ENCODE data around the gene ACOX2. TPM values are rescaled to one million over a fixed set of nuclear protein-coding genes. Genes with fewer than 3 reads are reported as not detected.

Gene ACOX2
- total and polyA plus RNA-seq, 12 donors, result 7.6 to 64.9 (median 34.9) TPM

- TF ChIP-seq, protein P1, sequence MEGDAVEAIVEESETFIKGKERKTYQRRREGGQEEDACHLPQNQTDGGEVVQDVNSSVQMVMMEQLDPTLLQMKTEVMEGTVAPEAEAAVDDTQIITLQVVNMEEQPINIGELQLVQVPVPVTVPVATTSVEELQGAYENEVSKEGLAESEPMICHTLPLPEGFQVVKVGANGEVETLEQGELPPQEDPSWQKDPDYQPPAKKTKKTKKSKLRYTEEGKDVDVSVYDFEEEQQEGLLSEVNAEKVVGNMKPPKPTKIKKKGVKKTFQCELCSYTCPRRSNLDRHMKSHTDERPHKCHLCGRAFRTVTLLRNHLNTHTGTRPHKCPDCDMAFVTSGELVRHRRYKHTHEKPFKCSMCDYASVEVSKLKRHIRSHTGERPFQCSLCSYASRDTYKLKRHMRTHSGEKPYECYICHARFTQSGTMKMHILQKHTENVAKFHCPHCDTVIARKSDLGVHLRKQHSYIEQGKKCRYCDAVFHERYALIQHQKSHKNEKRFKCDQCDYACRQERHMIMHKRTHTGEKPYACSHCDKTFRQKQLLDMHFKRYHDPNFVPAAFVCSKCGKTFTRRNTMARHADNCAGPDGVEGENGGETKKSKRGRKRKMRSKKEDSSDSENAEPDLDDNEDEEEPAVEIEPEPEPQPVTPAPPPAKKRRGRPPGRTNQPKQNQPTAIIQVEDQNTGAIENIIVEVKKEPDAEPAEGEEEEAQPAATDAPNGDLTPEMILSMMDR (IDR thresholded peaks at IDR 0.05), result peak in 6 of 9 donors; percentile 30 to 58 (median 41)
- H3K9me3 ChIP-seq, result no peaks in the 10 kb centered on the region
- H3K36me3 ChIP-seq, result no peaks in the 10 kb centered on the region
- peak within 1 kb of the TSS; percentile 77 to 96 (median 92) for H3K27ac ChIP-seq
- ATAC-seq (peak; percentile 60 to 87 (median 80)), DNase-seq (peak; percentile 36 to 73)
- 15 to 16% methylated on average over 12 of the region's 12 CpGs for WGBS, 2 donors
- intact Hi-C loops (cut with DNase I), result no loop called here
- peaks cover 9 to 64% (median 50%) of the 10 kb centered on the region in 9 donors for H3K4me1 ChIP-seq
- H3K27me3 ChIP-seq, result no peaks in the 10 kb centered on the region
- peak within 1 kb of the TSS; percentile 33 to 61 (median 50) for H3K4me3 ChIP-seq
These were observed 40.4 kb upstream of the ACOX2 start, which contains the start of gene FAM107A for GRCh38 chr3:58577269-58577821. FAM107A (minus strand) TSS chr3:58577391; CDS start chr3:58569860, 7,531 bp downstream.

GRCh38 chr3:58576716-58577115 lies 39.7 kb upstream of the ACOX2 start:
- peak overlapping the region; percentile 33 to 61 (median 50) for H3K4me3 ChIP-seq
- H3K27me3 ChIP-seq, result no peaks in the 10 kb centered on the region
- no peaks in the 10 kb centered on the region for H3K36me3 ChIP-seq
- TF ChIP-seq, protein P1 (IDR thresholded peaks at IDR 0.05), result no peak
- no peak for DNase-seq
- H3K4me1 ChIP-seq, result peaks cover 9 to 70% (median 51%) of the 10 kb centered on the region in 9 donors
- peak in 1 of 8 donors; percentile 2 for ATAC-seq
- intact Hi-C loops (cut with DNase I), result loop anchor here in 1 of 10 donors (1.0 kb wide), 1 partner anchor 9 kb away; no protein-coding TSS in a partner anchor
- WGBS, 2 donors, result 58 to 67% methylated on average over 6 of the region's 6 CpGs
- peaks cover 0 to 5% (median 0%) of the 10 kb centered on the region in 11 donors for H3K9me3 ChIP-seq
- H3K27ac ChIP-seq, result peak overlapping the region; percentile 77 to 96 (median 92)

GRCh38 chr3:58575971-58576652 lies 39.1 kb upstream of the ACOX2 start:
- TF ChIP-seq, protein P1 (IDR thresholded peaks at IDR 0.05), result no peak
- DNase-seq, result peak in 1 of 2 donors; percentile 53

DNA sequence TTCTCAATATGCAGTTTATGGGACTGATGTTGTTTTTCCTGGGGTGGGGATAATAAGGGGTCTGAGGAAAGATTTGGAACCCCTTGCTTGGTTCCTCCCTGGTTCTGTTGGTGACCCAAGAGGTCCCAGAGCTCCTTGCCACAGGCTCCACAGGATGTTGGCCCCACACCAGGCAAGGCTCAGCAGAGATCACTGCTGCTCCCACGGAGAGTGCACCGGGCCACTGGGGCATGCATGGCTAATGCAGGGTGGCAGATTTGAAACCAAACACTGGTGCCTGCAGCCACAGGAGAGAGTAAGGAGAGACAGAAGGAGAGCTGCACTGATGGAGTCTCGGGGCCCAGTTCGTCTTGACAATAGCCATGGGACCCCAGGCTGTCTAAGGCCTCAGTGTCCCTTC lies 37.7 kb upstream of the ACOX2 start:
- Histone ChIP-seq H3K36me3 (peaks cover 0 to 1% (median 0%) of the 10 kb centered on the region in 9 donors), H3K27me3 (no peaks in the 10 kb centered on the region), H3K4me1 (peaks cover 9 to 70% (median 55%) of the 10 kb centered on the region in 9 donors), H3K4me3 (peak overlapping the region in 5 of 10 donors; percentile 33 to 61 (median 51)), H3K27ac (peak overlapping the region; percentile 13 to 96 (median 92)), H3K9me3 (peaks cover 0 to 6% (median 0%) of the 10 kb centered on the region in 11 donors)
- DNase-seq (no peak), ATAC-seq (no peak)
- TF ChIP-seq, protein P1 (IDR thresholded peaks at IDR 0.05), result no peak
- intact Hi-C loops (cut with DNase I), result loop anchor here in 1 of 10 donors (1.0 kb wide), 1 partner anchor 25 kb away; no protein-coding TSS in a partner anchor
- 80 to 83% methylated on average over 4 of the region's 4 CpGs for WGBS, 2 donors

More at GRCh38 chr3:58575971-58576652, 39.1 kb upstream of the ACOX2 start:
- H3K27me3 ChIP-seq, result no peaks in the 10 kb centered on the region
- no peaks in the 10 kb centered on the region for H3K36me3 ChIP-seq
- ATAC-seq, result peak in 7 of 8 donors; percentile 5 to 54 (median 38)
- H3K9me3 ChIP-seq, result peaks cover 0 to 6% (median 0%) of the 10 kb centered on the region in 11 donors
- peak overlapping the region; percentile 33 to 61 (median 50) for H3K4me3 ChIP-seq
- WGBS, 2 donors, result 33 to 50% methylated on average over 8 of the region's 8 CpGs
- peak overlapping the region; percentile 77 to 96 (median 92) for H3K27ac ChIP-seq
- peaks cover 9 to 70% (median 54%) of the 10 kb centered on the region in 9 donors for H3K4me1 ChIP-seq
- intact Hi-C loops (cut with DNase I), result loop anchor here in 1 of 10 donors (1.0 kb wide), 1 partner anchor 9 kb away; no protein-coding TSS in a partner anchor

Measured in heart right ventricle (tissue), 16 donors.